ENCODE results near the gene IRF2BP2.

The IRF2BP2 gene

DNA sequence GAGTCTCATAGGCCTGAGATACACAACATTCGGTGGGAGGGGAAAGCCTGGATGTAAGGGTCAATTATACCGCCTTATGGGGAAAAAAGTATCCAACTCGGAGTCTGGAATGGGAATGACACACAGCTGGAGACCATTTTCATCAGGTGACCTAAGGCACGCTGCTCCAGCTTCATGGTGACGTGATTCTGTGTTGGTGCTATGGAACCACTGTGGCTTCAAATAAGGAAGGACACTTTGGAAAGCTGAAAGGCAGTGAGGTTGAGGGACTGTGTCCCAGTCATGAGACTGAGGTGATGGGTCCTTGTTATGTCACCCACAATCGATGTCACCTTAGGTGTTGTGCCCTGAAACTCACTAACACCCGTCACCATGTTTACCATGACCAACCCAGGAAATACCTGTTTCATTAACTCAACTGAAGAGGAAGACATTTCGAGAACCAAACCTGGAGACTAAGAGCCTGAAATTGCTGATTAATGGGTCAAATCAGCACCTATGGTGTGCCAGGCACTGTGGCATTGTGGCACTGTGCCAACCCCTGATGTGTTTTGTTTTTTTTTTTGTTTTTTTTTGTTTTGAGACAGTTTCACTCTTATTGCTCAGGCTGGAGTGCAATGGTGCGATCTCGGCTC, 54.5 kb downstream of the IRF2BP2 start:
- no peak for DNase-seq

DNA sequence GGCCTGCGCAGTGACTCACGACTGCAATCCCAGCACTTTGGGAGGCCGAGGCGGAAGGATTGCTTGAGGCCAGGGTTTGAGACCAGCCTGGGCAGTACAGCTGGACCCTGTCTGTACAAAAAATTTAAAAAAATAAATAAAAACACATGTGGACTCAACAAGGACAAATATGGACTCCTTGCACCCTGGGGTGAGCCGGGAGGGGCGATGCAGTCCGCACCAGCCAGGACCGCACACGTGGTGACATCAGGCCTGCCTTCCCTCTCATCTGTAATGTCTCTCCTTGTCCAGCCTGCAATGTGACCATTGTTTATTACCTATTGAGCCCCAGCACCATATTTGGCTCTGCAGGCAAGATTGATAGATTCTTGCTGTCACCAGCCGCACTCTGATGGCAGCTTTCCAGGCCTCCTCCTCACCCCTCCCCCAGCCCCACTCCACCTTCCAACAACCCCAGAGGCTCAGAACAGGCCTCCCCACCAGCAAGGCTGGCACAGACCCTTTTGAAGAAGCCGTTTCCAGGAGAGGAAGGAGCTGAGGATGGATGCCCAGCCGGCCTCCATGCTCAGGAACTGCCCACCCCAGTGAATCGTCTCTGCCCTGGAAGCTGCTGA, 55.2 kb downstream of the IRF2BP2 start:
- DNase-seq, result no peak

Data from fibroblast of skin of back (primary cell).